Measurements from ENCODE around the gene NUDT16. TPM values are rescaled to one million over a fixed set of nuclear protein-coding genes. Genes with fewer than 3 reads are reported as not detected.

Gene NUDT16
- 10 to 100 TPM; 22.3 to 81.1 (median 29.0) TPM for total RNA-seq
- polyA plus RNA-seq, result 10 to 100 TPM; 15.3 to 21.9 (median 20.5) TPM
- long read RNA-seq, donor 1, full-length matches to known transcripts, result 6 of 6 reads
- long read RNA-seq, donor 1, partial matches to known transcripts, result 0 of 6 reads
- long read RNA-seq, donor 1, other reads (novel, unspliced or antisense), result 0 of 6 reads
- long read RNA-seq, donor 2, full-length matches to known transcripts, result 3 of 61 reads
- long read RNA-seq, donor 2, partial matches to known transcripts, result 7 of 61 reads
- long read RNA-seq, donor 2, other reads (novel, unspliced or antisense), result 51 of 61 reads
- long read RNA-seq, donor 3, full-length matches to known transcripts, result 9 of 9 reads
- long read RNA-seq, donor 3, partial matches to known transcripts, result 0 of 9 reads
- long read RNA-seq, donor 3, other reads (novel, unspliced or antisense), result 0 of 9 reads
- long read RNA-seq, donor 4, result 0 reads
- long read RNA-seq, donor 5, full-length matches to known transcripts, result 9 of 9 reads
- long read RNA-seq, donor 5, partial matches to known transcripts, result 0 of 9 reads
- long read RNA-seq, donor 5, other reads (novel, unspliced or antisense), result 0 of 9 reads
- long read RNA-seq, donor 6, result 0 reads
- long read RNA-seq, donor 7, full-length matches to known transcripts, result 10 of 19 reads
- long read RNA-seq, donor 7, partial matches to known transcripts, result 9 of 19 reads
- long read RNA-seq, donor 7, other reads (novel, unspliced or antisense), result 0 of 19 reads
- long read RNA-seq, donor 8, full-length matches to known transcripts, result 11 of 16 reads
- long read RNA-seq, donor 8, partial matches to known transcripts, result 5 of 16 reads
- long read RNA-seq, donor 8, other reads (novel, unspliced or antisense), result 0 of 16 reads
- long read RNA-seq, donor 9, full-length matches to known transcripts, result 7 of 23 reads
- long read RNA-seq, donor 9, partial matches to known transcripts, result 16 of 23 reads
- long read RNA-seq, donor 9, other reads (novel, unspliced or antisense), result 0 of 23 reads
- long read RNA-seq, donor 10, full-length matches to known transcripts, result 5 of 5 reads
- long read RNA-seq, donor 10, partial matches to known transcripts, result 0 of 5 reads
- long read RNA-seq, donor 10, other reads (novel, unspliced or antisense), result 0 of 5 reads

DNA sequence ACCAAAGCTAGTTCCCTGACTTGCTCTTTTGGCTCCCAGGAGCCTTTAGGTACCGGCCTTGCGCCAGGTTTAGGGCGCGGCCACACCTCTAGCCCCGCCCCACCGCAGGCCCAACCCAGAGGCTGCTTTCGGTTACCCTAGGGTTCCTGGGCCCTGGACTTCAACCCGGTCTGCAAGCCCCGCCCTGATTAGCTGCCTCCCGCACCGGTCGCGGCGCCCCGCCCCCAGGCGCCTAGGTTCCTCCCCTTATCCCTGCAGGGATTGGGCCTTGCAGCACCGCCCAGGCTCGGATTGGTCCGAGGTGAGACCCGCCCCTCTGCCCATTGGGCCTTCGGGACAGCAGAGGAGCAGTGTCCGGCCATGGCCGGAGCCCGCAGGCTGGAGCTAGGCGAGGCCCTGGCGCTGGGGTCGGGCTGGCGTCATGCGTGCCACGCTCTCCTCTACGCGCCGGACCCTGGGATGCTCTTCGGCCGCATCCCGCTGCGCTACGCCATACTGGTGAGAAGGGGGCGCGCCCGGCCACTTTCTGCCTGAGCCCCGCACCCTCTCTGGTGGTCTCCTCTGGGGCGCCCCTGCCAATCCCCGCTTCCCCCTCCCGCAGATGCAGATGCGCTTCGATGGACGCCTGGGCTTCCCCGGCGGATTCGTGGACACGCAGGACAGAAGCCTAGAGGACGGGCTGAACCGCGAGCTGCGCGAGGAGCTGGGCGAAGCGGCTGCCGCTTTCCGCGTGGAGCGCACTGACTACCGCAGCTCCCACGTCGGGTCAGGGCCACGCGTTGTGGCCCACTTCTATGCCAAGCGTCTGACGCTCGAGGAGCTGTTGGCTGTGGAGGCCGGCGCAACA lies at the start of gene NUDT16:
Gene NUDT16, plus strand, starts transcription at position 330 of the 847 bp plus-strand sequence. Its CDS starts 31 bp downstream, at position 361.
- DNase-seq, result peak; percentile 100
- intact Hi-C loops (cut with DNase I; ENCODE audit: low total_unique reads), result no loop called here
- Histone ChIP-seq H3K4me3 (peak within 1 kb of the TSS; percentile 84 to 95 (median 90)), H3K4me1 (peaks cover 31 to 71% (median 58%) of the 10 kb centered on the region in 4 donors), H3K9me3 (no peaks in the 10 kb centered on the region), H3K27me3 (no peaks in the 10 kb centered on the region), H3K36me3 (peaks cover 11 to 26% (median 25%) of the 10 kb centered on the region in 4 donors), H3K27ac (peak within 1 kb of the TSS; percentile 90 to 98 (median 92))
- WGBS, 5 donors, result 0 to 1% (median 1%) methylated on average over 12 to 73 of the region's 73 CpGs
- TF ChIP-seq, protein P1, sequence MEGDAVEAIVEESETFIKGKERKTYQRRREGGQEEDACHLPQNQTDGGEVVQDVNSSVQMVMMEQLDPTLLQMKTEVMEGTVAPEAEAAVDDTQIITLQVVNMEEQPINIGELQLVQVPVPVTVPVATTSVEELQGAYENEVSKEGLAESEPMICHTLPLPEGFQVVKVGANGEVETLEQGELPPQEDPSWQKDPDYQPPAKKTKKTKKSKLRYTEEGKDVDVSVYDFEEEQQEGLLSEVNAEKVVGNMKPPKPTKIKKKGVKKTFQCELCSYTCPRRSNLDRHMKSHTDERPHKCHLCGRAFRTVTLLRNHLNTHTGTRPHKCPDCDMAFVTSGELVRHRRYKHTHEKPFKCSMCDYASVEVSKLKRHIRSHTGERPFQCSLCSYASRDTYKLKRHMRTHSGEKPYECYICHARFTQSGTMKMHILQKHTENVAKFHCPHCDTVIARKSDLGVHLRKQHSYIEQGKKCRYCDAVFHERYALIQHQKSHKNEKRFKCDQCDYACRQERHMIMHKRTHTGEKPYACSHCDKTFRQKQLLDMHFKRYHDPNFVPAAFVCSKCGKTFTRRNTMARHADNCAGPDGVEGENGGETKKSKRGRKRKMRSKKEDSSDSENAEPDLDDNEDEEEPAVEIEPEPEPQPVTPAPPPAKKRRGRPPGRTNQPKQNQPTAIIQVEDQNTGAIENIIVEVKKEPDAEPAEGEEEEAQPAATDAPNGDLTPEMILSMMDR (IDR thresholded peaks at IDR 0.05), result no peak
- TF ChIP-seq POLR2AphosphoS5 (IDR thresholded peaks at IDR 0.05) (peak; percentile 89 to 93 (median 92)), POLR2A (IDR thresholded peaks at IDR 0.05) (peak in 2 of 4 donors; percentile 78 to 94), EP300 (IDR thresholded peaks at IDR 0.05) (no peak)

DNA sequence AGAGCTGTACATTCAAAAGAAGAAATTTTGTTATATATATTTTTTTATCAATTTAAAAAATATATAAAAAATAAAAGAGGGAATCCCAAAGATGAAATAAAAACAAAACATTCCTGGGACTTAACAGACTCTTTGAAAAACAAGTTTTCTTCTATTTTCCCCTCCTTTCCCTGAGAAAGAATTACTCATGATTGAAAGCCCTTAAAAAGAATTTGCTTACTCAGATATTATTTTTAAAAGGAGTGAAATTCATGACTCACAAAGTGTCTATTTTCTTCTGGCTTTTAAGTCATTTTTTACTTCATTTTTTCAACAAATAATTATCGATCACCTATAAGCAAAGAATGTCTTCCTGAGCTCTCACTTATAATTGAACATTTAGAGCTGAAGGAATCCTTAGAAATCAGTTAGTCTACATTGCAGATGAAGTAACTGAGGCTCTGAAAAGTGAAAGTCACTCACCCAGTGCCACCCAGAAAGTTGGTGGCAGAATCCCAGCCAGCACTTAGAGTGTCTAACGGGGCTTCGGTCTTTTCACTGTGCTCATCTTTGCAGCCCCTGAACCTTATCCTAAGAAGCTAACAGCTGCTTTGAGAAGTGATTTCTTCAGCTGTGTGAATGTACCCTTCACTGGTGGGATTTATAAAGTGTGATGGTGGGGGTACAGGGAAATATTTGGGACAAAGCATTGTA lies 42.5 kb upstream of the NUDT16 start:
- intact Hi-C loops (cut with DNase I; ENCODE audit: low total_unique reads), result no loop called here
- WGBS, 5 donors, result 83 to 92% (median 88%) methylated on average over 3 of the region's 3 CpGs
- H3K9me3 ChIP-seq, result peaks cover 0 to 11% (median 5%) of the 10 kb centered on the region in 4 donors
- H3K27ac ChIP-seq, result no peak overlapping the region
- no peak for DNase-seq
- H3K4me3 ChIP-seq, result no peak overlapping the region
- no peaks in the 10 kb centered on the region for H3K27me3 ChIP-seq
- no peaks in the 10 kb centered on the region for H3K4me1 ChIP-seq
- TF ChIP-seq POLR2AphosphoS5 (IDR thresholded peaks at IDR 0.05) (no peak), EP300 (IDR thresholded peaks at IDR 0.05) (no peak), POLR2A (IDR thresholded peaks at IDR 0.05) (no peak)
- TF ChIP-seq, protein P1 (IDR thresholded peaks at IDR 0.05), result no peak
- H3K36me3 ChIP-seq, result no peaks in the 10 kb centered on the region

DNA sequence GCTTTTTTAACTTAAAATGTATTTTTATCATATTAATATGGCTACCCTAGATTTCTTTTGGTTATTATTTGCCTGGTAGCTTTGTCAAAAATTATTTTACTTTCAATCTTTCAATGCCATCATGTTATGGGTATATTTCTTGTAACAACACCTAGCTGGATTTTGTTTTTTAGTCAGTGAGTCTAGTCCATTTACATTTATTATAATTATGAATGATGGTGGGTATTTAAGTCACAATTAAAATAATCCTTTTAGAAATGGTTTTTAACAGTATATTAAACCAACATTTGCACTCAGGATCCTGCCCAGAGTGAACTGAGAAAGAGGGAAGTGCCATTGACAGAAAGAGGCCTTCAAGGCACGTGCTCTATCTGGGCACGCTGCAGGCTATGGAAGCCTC lies 39.8 kb upstream of the NUDT16 start:
- WGBS, 5 donors, result 92 to 98% (median 95%) methylated on average over 2 of the region's 2 CpGs
- TF ChIP-seq, protein P1 (IDR thresholded peaks at IDR 0.05), result no peak
- no peak for TF ChIP-seq POLR2AphosphoS5 (IDR thresholded peaks at IDR 0.05)
- TF ChIP-seq EP300 (IDR thresholded peaks at IDR 0.05), result no peak
- no peak for TF ChIP-seq POLR2A (IDR thresholded peaks at IDR 0.05)
- Histone ChIP-seq H3K27ac (no peak overlapping the region), H3K4me3 (no peak overlapping the region), H3K27me3 (no peaks in the 10 kb centered on the region), H3K9me3 (peaks cover 0 to 11% (median 5%) of the 10 kb centered on the region in 4 donors), H3K4me1 (no peaks in the 10 kb centered on the region), H3K36me3 (no peaks in the 10 kb centered on the region)
- DNase-seq, result no peak
- intact Hi-C loops (cut with DNase I; ENCODE audit: low total_unique reads), result no loop called here
